ENCODE results near the gene FAM186B. TPM values are rescaled to one million over a fixed set of nuclear protein-coding genes. Genes with fewer than 3 reads are reported as not detected.

FAM186B gene
- total and polyA plus RNA-seq, 2 of the 13 experiments (the other 11 are each of a cell fraction or from before 2014, with no cell fraction given): 0.07 to 0.20 TPM

DNA sequence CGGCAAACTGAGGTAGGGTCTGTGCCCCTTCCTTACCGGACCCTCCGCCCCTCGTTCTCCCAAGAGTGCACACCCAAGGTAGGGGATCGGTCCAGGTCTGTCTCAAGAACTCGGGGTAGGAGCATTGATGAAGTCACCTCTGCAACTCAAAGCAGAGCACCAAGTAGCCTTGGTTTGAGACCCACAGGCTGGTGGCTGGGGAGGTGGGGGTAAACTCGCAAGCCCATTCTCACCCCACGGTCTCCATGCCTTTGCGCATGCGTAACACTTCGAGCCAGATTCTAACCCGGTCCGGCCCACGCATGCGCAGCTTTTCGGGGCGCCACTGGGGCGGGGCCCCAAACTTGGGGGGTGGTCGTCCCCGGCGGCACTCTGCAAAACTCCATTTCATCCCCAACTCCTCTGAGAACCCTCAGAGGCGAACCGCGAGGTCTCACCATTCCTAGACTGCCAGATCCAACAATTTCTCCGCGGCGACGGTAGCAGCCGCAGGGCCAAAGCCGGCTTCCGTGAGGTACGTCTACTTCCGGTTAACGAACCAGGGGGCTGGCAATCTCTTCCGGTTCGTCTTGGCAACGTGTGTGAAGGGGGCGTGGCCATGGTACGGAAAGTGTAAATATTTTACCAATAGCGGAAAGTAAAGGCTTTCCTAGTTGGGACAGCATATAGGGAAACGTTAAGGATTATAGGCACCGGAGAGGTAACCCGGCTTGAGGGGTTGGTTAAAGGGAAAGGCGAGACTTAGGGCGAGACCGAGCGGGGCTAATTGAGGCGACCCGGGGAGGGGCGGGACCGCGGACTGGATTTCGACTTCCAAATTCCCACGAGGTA is 37.6 kb downstream of the FAM186B start, which contains the start of gene MCRS1 (continued):
- TF ChIP-seq ZNF253 (CRISPR knock-in tag; IDR thresholded peaks at IDR 0.05; ENCODE audit: borderline replicate concordance) (no peak), PCBP1 (IDR thresholded peaks at IDR 0.05; ENCODE audit: borderline replicate concordance, low read depth, low read length) (no peak), PHF21A (CRISPR knock-in tag; IDR thresholded peaks at IDR 0.05) (peak; percentile 72; the same call in 1 of the 2 replicates), ZNF331 (CRISPR knock-in tag; IDR thresholded peaks at IDR 0.05) (no peak), ZNF747 (CRISPR knock-in tag; IDR thresholded peaks at IDR 0.05; ENCODE audit: borderline replicate concordance) (peak; percentile 70; the same call in 1 of the 2 replicates), ZC3H4 (CRISPR knock-in tag; IDR thresholded peaks at IDR 0.05; ENCODE audit: borderline replicate concordance) (no peak), U2AF2 (IDR thresholded peaks at IDR 0.05; ENCODE audit: low read depth, low read length) (no peak), ZNF12 (CRISPR knock-in tag; IDR thresholded peaks at IDR 0.05) (no peak), NFKB2 (CRISPR knock-in tag; IDR thresholded peaks at IDR 0.05; ENCODE audit: borderline replicate concordance) (no peak; the same call in 1 of the 2 replicates), XBP1 (CRISPR knock-in tag; IDR thresholded peaks at IDR 0.05) (no peak), GABPB1 (CRISPR knock-in tag; IDR thresholded peaks at IDR 0.05) (peak; percentile 98), ZNF737 (CRISPR knock-in tag; IDR thresholded peaks at IDR 0.05; ENCODE audit: borderline replicate concordance) (no peak), ZNF572 (CRISPR knock-in tag; IDR thresholded peaks at IDR 0.05) (no peak; the same call in 1 of the 2 replicates), HOXA9 (CRISPR knock-in tag; IDR thresholded peaks at IDR 0.05; ENCODE audit: borderline replicate concordance) (no peak), ZFP82 (CRISPR knock-in tag; IDR thresholded peaks at IDR 0.05; ENCODE audit: borderline replicate concordance) (peak; percentile 13; the same call in 1 of the 2 replicates)
- TF ChIP-seq, protein P1, sequence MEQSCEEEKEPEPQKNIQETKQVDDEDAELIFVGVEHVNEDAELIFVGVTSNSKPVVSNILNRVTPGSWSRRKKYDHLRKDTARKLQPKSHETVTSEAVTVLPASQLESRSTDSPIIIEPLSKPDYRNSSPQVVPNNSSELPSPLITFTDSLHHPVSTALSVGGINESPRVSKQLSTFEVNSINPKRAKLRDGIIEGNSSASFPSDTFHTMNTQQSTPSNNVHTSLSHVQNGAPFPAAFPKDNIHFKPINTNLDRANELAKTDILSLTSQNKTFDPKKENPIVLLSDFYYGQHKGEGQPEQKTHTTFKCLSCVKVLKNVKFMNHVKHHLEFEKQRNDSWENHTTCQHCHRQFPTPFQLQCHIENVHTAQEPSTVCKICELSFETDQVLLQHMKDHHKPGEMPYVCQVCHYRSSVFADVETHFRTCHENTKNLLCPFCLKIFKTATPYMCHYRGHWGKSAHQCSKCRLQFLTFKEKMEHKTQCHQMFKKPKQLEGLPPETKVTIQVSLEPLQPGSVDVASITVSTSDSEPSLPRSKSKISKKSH (CRISPR knock-in tag; IDR thresholded peaks at IDR 0.05; ENCODE audit: borderline replicate concordance): no peak
- TF ChIP-seq, protein P2, sequence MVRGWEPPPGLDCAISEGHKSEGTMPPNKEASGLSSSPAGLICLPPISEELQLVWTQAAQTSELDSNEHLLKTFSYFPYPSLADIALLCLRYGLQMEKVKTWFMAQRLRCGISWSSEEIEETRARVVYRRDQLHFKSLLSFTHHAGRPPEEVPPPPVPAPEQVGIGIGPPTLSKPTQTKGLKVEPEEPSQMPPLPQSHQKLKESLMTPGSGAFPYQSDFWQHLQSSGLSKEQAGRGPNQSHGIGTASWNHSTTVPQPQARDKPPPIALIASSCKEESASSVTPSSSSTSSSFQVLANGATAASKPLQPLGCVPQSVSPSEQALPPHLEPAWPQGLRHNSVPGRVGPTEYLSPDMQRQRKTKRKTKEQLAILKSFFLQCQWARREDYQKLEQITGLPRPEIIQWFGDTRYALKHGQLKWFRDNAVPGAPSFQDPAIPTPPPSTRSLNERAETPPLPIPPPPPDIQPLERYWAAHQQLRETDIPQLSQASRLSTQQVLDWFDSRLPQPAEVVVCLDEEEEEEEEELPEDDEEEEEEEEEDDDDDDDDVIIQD (CRISPR knock-in tag; IDR thresholded peaks at IDR 0.05; ENCODE audit: low read depth): no peak; the same call in 1 of the 2 replicates
- TF ChIP-seq, protein P3, sequence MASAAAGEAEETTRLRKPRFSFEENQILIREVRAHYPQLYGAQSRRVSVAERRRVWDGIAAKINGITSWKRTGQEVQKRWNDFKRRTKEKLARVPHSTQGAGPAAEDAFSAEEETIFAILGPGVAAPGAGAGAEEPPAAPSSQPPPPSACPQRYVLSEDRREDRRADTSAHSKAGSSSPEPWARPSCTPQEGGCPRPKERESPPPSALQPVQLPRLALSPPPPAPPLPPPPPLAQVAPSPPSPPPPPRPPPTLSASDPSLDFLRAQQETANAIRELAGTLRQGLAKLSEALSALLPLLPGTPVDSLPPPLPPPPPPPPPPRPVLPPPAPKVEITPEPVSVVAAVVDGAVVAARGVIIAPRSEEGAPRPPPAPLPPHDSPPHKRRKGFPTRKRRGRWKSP (CRISPR knock-in tag; IDR thresholded peaks at IDR 0.05): 0 out of 2 replicates have a peak, but pooled peaks have one; percentile 63
- TF ChIP-seq, protein P4, sequence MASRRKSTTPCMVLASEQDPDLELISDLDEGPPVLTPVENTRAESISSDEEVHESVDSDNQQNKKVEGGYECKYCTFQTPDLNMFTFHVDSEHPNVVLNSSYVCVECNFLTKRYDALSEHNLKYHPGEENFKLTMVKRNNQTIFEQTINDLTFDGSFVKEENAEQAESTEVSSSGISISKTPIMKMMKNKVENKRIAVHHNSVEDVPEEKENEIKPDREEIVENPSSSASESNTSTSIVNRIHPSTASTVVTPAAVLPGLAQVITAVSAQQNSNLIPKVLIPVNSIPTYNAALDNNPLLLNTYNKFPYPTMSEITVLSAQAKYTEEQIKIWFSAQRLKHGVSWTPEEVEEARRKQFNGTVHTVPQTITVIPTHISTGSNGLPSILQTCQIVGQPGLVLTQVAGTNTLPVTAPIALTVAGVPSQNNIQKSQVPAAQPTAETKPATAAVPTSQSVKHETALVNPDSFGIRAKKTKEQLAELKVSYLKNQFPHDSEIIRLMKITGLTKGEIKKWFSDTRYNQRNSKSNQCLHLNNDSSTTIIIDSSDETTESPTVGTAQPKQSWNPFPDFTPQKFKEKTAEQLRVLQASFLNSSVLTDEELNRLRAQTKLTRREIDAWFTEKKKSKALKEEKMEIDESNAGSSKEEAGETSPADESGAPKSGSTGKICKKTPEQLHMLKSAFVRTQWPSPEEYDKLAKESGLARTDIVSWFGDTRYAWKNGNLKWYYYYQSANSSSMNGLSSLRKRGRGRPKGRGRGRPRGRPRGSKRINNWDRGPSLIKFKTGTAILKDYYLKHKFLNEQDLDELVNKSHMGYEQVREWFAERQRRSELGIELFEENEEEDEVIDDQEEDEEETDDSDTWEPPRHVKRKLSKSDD (CRISPR knock-in tag; IDR thresholded peaks at IDR 0.05; ENCODE audit: low read depth): no peak
